Measurements from ENCODE around the gene ARHGEF16. TPM values are rescaled to one million over a fixed set of nuclear protein-coding genes. Genes with fewer than 3 reads are reported as not detected.

ARHGEF16 gene
- polyA plus RNA-seq, 1 of the 3 experiments (the other 2 are of a cell fraction) = 0.18 TPM

GRCh38 chr1:3522112-3522511, 67.6 kb downstream of the ARHGEF16 start:
- Histone ChIP-seq H3K4me2 (no peak overlapping the region), H3K4me1 (ENCODE audit: control insufficient read depth in 1 of 2, insufficient read depth in 2 of 2, low read depth in 1 of 2, low read length in 1 of 2) (peaks cover 0 to 66% of the 10 kb centered on the region in 2 experiments; a peak in 1 of 4 replicates), H3K9me2 (no peaks in the 10 kb centered on the region), H3K4me3 (ENCODE audit: low read depth in 2 of 2, low read length in 1 of 2) (no peak overlapping the region), H3F3A (replicated peaks; ENCODE audit: insufficient read depth) (no peaks in the 10 kb centered on the region), H3K9me3 (no peaks in the 10 kb centered on the region), H3K9ac (no peak overlapping the region), H3K79me2 (ENCODE audit: insufficient read depth) (no peaks in the 10 kb centered on the region), H3K27me3 (ENCODE audit: insufficient read depth) (no peaks in the 10 kb centered on the region), H3K36me3 (replicated peaks in 1 of 2; ENCODE audit: control insufficient read depth in 1 of 2, insufficient read depth in 2 of 2, low read length in 1 of 2) (no peaks in the 10 kb centered on the region), H3K27ac (ENCODE audit: low read depth in 2 of 2, low read length in 1 of 2) (no peak overlapping the region), H2AFZ (ENCODE audit: low read depth) (no peak overlapping the region), H4K20me1 (ENCODE audit: insufficient read depth) (no peaks in the 10 kb centered on the region)
- ChIA-PET POLR2A (no interaction called here), CTCF (interaction anchor here (0.6 to 1.2 kb wide), 3 partner anchors 43 to 97 kb away, joined by 3 read pairs; no protein-coding TSS in a partner anchor)
- WGBS (ENCODE audit: low lambda C conversion rate) = 94% methylated on average over 3 of the region's 13 CpGs
- no peak for DNase-seq
- TF ChIP-seq GABPA (IDR thresholded peaks at IDR 0.05; ENCODE audit: low read depth) = no peak

- Histone ChIP-seq H3F3A (replicated peaks; ENCODE audit: insufficient read depth) (no peaks in the 10 kb centered on the region), H3K27me3 (ENCODE audit: insufficient read depth) (no peaks in the 10 kb centered on the region), H3K9me3 (no peaks in the 10 kb centered on the region), H3K4me1 (ENCODE audit: control insufficient read depth in 1 of 2, insufficient read depth in 2 of 2, low read depth in 1 of 2, low read length in 1 of 2) (peaks cover 0 to 60% of the 10 kb centered on the region in 2 experiments; a peak in 1 of 4 replicates), H3K27ac (ENCODE audit: low read depth in 2 of 2, low read length in 1 of 2) (no peak overlapping the region; a peak in 1 of 4 replicates), H3K4me3 (ENCODE audit: low read depth in 2 of 2, low read length in 1 of 2) (no peak overlapping the region), H3K9me2 (no peaks in the 10 kb centered on the region), H2AFZ (ENCODE audit: low read depth) (no peak overlapping the region), H3K4me2 (no peak overlapping the region), H3K9ac (no peak overlapping the region), H3K36me3 (replicated peaks in 1 of 2; ENCODE audit: control insufficient read depth in 1 of 2, insufficient read depth in 2 of 2, low read length in 1 of 2) (no peaks in the 10 kb centered on the region), H4K20me1 (ENCODE audit: insufficient read depth) (no peaks in the 10 kb centered on the region), H3K79me2 (ENCODE audit: insufficient read depth) (no peaks in the 10 kb centered on the region)
- TF ChIP-seq RXRA (IDR thresholded peaks at IDR 0.05; ENCODE audit: borderline replicate concordance, low read depth) (no peak), EP300 (IDR thresholded peaks at IDR 0.05; ENCODE audit: borderline replicate concordance in 1 of 2, low read depth in 1 of 2, low read length in 1 of 2) (no peak), PBX3 (IDR thresholded peaks at IDR 0.05) (no peak), FOXJ3 (CRISPR knock-in tag; IDR thresholded peaks at IDR 0.05) (no peak), CTCF (IDR thresholded peaks at IDR 0.05) (no peak), TEAD4 (IDR thresholded peaks at IDR 0.05; ENCODE audit: borderline replicate concordance, insufficient read depth) (no peak), YY1 (IDR thresholded peaks at IDR 0.05; ENCODE audit: low read depth) (no peak), USF2 (IDR thresholded peaks at IDR 0.05; ENCODE audit: borderline replicate concordance, low read depth, low read length) (no peak), GATA2 (CRISPR knock-in tag; IDR thresholded peaks at IDR 0.05) (no peak), TAF1 (IDR thresholded peaks at IDR 0.05; ENCODE audit: borderline replicate concordance, low read depth, low read length) (no peak), GABPA (IDR thresholded peaks at IDR 0.05; ENCODE audit: low read depth) (no peak), SIN3A (IDR thresholded peaks at IDR 0.05; ENCODE audit: borderline replicate concordance, low read depth, low read length) (no peak), IRF3 (IDR thresholded peaks at IDR 0.05; ENCODE audit: low read depth, low read length) (no peak), TCF12 (IDR thresholded peaks at IDR 0.05) (no peak), USF1 (IDR thresholded peaks at IDR 0.05; ENCODE audit: borderline replicate concordance, low read depth) (no peak), ZBTB33 (IDR thresholded peaks at IDR 0.05; ENCODE audit: borderline replicate concordance, low read depth) (no peak), ELF1 (IDR thresholded peaks at IDR 0.05) (no peak)
- CTCF ChIA-PET = interaction anchor here (0.6 to 1.0 kb wide), 5 partner anchors 32 to 96 kb away, joined by 3 read pairs; no protein-coding TSS in a partner anchor
- no peak for DNase-seq
- no CpG with 5 or more reads among the region's 19 CpGs for WGBS (ENCODE audit: low lambda C conversion rate)
- POLR2A ChIA-PET = no interaction called here
These were observed 68.2 kb downstream of the ARHGEF16 start for GRCh38 chr1:3522564-3523265.

All from SK-N-SH (cell line).